H9 (cell line): ENCODE results near the gene YAF2. TPM values are rescaled to one million over a fixed set of nuclear protein-coding genes. Genes with fewer than 3 reads are reported as not detected.

Experiments
- DNase-seq: peaks from one replicate; pipeline ENCODE4 v3.0.0-alpha.2; 2017
- H2AFZ ChIP-seq: one replicate; pipeline ENCODE4 v1.6.1; 2013; ENCODE audit warnings: mild to moderate bottlenecking, low read length, control low read depth, moderate library complexity
- H2AK5ac ChIP-seq: 2 replicates; pipeline ENCODE4 v1.6.1; 2013; ENCODE audit warnings: low read length, control low read depth, mixed read lengths; ENCODE audit not compliant: insufficient read length
- H2BK120ac ChIP-seq: one replicate; pipeline ENCODE4 v1.6.1; 2013; ENCODE audit warnings: low read depth, mild to moderate bottlenecking, low read length, control low read depth, inconsistent platforms; ENCODE audit not compliant: poor library complexity, severe bottlenecking
- H2BK12ac ChIP-seq: 2 replicates; pipeline ENCODE4 v1.6.1; 2013; ENCODE audit warnings: low read length, control low read depth, mixed read lengths, low read depth; ENCODE audit not compliant: insufficient read length
- H2BK15ac ChIP-seq: 2 replicates; pipeline ENCODE4 v1.6.1; 2013; ENCODE audit warnings: low read depth, low read length, control low read depth
- H2BK20ac ChIP-seq: one replicate; pipeline ENCODE4 v1.6.1; 2013; ENCODE audit warnings: low read depth, mild to moderate bottlenecking, low read length, control low read depth, inconsistent platforms; ENCODE audit not compliant: poor library complexity, severe bottlenecking
- H2BK5ac ChIP-seq: 2 replicates; pipeline ENCODE4 v1.6.1; 2013; ENCODE audit warnings: low read length, control low read depth, mixed read lengths; ENCODE audit not compliant: insufficient read length
- H3K14ac ChIP-seq: 2 replicates; pipeline ENCODE4 v1.6.1; 2013; ENCODE audit warnings: low read length, control low read depth; ENCODE audit not compliant: insufficient read depth
- H3K18ac ChIP-seq: 2 replicates; pipeline ENCODE4 v1.6.1; 2013; ENCODE audit warnings: low read depth, mild to moderate bottlenecking, mixed read lengths, low read length, control low read depth; ENCODE audit not compliant: insufficient read length
- H3K23ac ChIP-seq: 2 replicates; pipeline ENCODE4 v1.6.1; 2013; ENCODE audit warnings: low read length, control low read depth, mixed read lengths, low read depth; ENCODE audit not compliant: insufficient read length
- H3K23me2 ChIP-seq: 2 replicates; pipeline ENCODE4 v1.6.1; 2013; ENCODE audit warnings: low read depth, mild to moderate bottlenecking, mixed read lengths, low read length, control low read depth; ENCODE audit not compliant: insufficient read length, poor library complexity, severe bottlenecking
- H3K27ac ChIP-seq: 2 replicates; pipeline ENCODE4 v1.5.1; 2013; ENCODE audit warnings: low read length, control low read depth, mixed read lengths, low read depth; ENCODE audit not compliant: insufficient read length
- H3K27me3 ChIP-seq: 2 replicates; pipeline ENCODE4 v1.6.1; 2013; ENCODE audit warnings: low read length, control low read depth, inconsistent platforms; ENCODE audit not compliant: insufficient read depth
- H3K4ac ChIP-seq: 2 replicates; pipeline ENCODE4 v1.6.1; 2013; ENCODE audit warnings: low read depth, mild to moderate bottlenecking, control low read depth, inconsistent platforms, low read length, moderate library complexity
- H3K4me1 ChIP-seq: 2 replicates; pipeline ENCODE4 v1.6.1; 2013; ENCODE audit warnings: low read length, control low read depth, inconsistent platforms; ENCODE audit not compliant: insufficient read depth
- H3K4me2 ChIP-seq: 2 replicates; pipeline ENCODE4 v1.6.1; 2013; ENCODE audit warnings: low read length, control low read depth, mixed read lengths; ENCODE audit not compliant: insufficient read length, insufficient read depth
- H3K56ac ChIP-seq: 2 replicates; pipeline ENCODE4 v1.6.1; 2013; ENCODE audit warnings: low read depth, mild to moderate bottlenecking, mixed read lengths, low read length, control low read depth; ENCODE audit not compliant: insufficient read length
- H3K79me1 ChIP-seq: 2 replicates; pipeline ENCODE4 v1.6.1; 2013; ENCODE audit warnings: low read depth, mild to moderate bottlenecking, moderate library complexity, low read length, control low read depth, inconsistent platforms; ENCODE audit not compliant: insufficient read depth, poor library complexity, severe bottlenecking
- H3K79me2 ChIP-seq: 2 replicates; pipeline ENCODE4 v1.6.1; 2013; ENCODE audit warnings: low read length, control low read depth, inconsistent platforms; ENCODE audit not compliant: insufficient read depth
- H3K9ac ChIP-seq: 2 replicates; pipeline ENCODE4 v1.6.1; 2013; ENCODE audit warnings: low read length, control low read depth, mixed read lengths; ENCODE audit not compliant: insufficient read length; ENCODE audit errors: extremely low read depth
- H3K9me3 ChIP-seq: one replicate; pipeline ENCODE4 v1.6.1; 2013; ENCODE audit warnings: low read depth, low read length, inconsistent platforms; ENCODE audit not compliant: control insufficient read depth
- H3T11ph ChIP-seq: one replicate; pipeline ENCODE4 v1.6.1; 2013; ENCODE audit warnings: mild to moderate bottlenecking, low read length, control low read depth, inconsistent platforms
- H4K20me1 ChIP-seq: one replicate; pipeline ENCODE4 v1.6.1; 2013; ENCODE audit not compliant: control insufficient read depth, insufficient read length, insufficient read depth
- H4K5ac ChIP-seq: 2 replicates; pipeline ENCODE4 v1.6.1; 2013; ENCODE audit warnings: low read depth, mild to moderate bottlenecking, mixed read lengths, low read length, control low read depth; ENCODE audit not compliant: insufficient read length
- H4K8ac ChIP-seq: replicated peaks from 2 replicates; pipeline ENCODE4 v1.6.1; 2013; ENCODE audit warnings: low read length, control low read depth, mixed read lengths, low read depth; ENCODE audit not compliant: insufficient read length
- H4K91ac ChIP-seq: 2 replicates; pipeline ENCODE4 v1.6.1; 2013; ENCODE audit warnings: low read depth, mild to moderate bottlenecking, moderate library complexity, mixed read lengths, low read length, control low read depth; ENCODE audit not compliant: insufficient read length
- H3K27ac Mint-ChIP-seq, 3 experiments: 2 replicates in 2 of 3; 3 replicates in 1 of 3; pipeline ENCODE4 v1.8.0; 2020 to 2021; ENCODE audit warnings: mixed read lengths in 3 of 3, mild to moderate bottlenecking in 1 of 3, moderate library complexity in 1 of 3
- H3K27me3 Mint-ChIP-seq: 2 replicates; pipeline ENCODE4 v1.8.0; 2021; ENCODE audit warnings: low read depth, mild to moderate bottlenecking, moderate library complexity, mixed read lengths
- H3K36me3 Mint-ChIP-seq, 3 experiments: 2 replicates in 2 of 3; 3 replicates in 1 of 3; pipeline ENCODE4 v1.8.0; 2020 to 2021; ENCODE audit warnings: low read depth in 3 of 3, mixed read lengths in 3 of 3; ENCODE audit not compliant: insufficient read depth in 1 of 3
- H3K4me1 Mint-ChIP-seq, 2 experiments: 2 replicates each; pipeline ENCODE4 v1.8.0; 2020; ENCODE audit warnings: mixed read lengths in 2 of 2
- H3K4me3 Mint-ChIP-seq, 2 experiments: 2 replicates in 1 of 2; 3 replicates in 1 of 2; pipeline ENCODE4 v1.8.0; 2020 to 2021; ENCODE audit warnings: mild to moderate bottlenecking in 2 of 2, mixed read lengths in 2 of 2, moderate library complexity in 1 of 2
- H3K9me3 Mint-ChIP-seq, 2 experiments: 2 replicates in 1 of 2; 3 replicates in 1 of 2; pipeline ENCODE4 v1.8.0; 2020; ENCODE audit warnings: mild to moderate bottlenecking in 2 of 2, mixed read lengths in 2 of 2, moderate library complexity in 1 of 2
- CTCF ChIP-seq: fragments of 200-600 bp; sonication (generic); conservative IDR thresholded peaks from 3 replicates; pipeline ENCODE4 v1.8.0; 2021; ENCODE audit warnings: antibody characterized with exemption, mild to moderate bottlenecking
- total RNA-seq: library from RNA; stranded (reverse); gene quantifications from 2 replicates; pipeline ENCODE4 v1.2.1, GENCODE V29; 2021

YAF2 gene
- total RNA-seq, 1 experiment from 2014 or later = 1.9 TPM

GRCh38 chr12:42283739-42284138 is 45.7 kb upstream of the YAF2 start:
- H3K36me3 Mint-ChIP-seq = no peaks in the 10 kb centered on the region
- no peaks in the 10 kb centered on the region for H3K4me1 Mint-ChIP-seq
- H4K5ac ChIP-seq = no peak overlapping the region
- H3K14ac ChIP-seq = no peak overlapping the region
- no peak overlapping the region for H2BK15ac ChIP-seq
- no peak overlapping the region for H3K4me2 ChIP-seq
- H4K8ac ChIP-seq = no peak overlapping the region
- no peak overlapping the region for H3K23ac ChIP-seq
- H3K9ac ChIP-seq = no peak overlapping the region
- no peak overlapping the region for H2BK120ac ChIP-seq
- no peak overlapping the region for H3T11ph ChIP-seq
- H3K4me1 ChIP-seq = no peaks in the 10 kb centered on the region
- H2BK20ac ChIP-seq = no peak overlapping the region
- H3K79me1 ChIP-seq = no peaks in the 10 kb centered on the region
- no peak overlapping the region for H3K27ac Mint-ChIP-seq
- H3K23me2 ChIP-seq = no peaks in the 10 kb centered on the region
- H3K56ac ChIP-seq = no peak overlapping the region
- H2AFZ ChIP-seq = no peak overlapping the region
- no peak overlapping the region for H2BK12ac ChIP-seq
- no peaks in the 10 kb centered on the region for H3K79me2 ChIP-seq
- no peak overlapping the region for H4K91ac ChIP-seq
- H2BK5ac ChIP-seq = no peak overlapping the region
- no peak for TF ChIP-seq CTCF
- H3K18ac ChIP-seq = no peak overlapping the region
- no peaks in the 10 kb centered on the region for H4K20me1 ChIP-seq
- no peak for DNase-seq
- no peak overlapping the region for H2AK5ac ChIP-seq
- no peak overlapping the region for H3K4ac ChIP-seq
- no peaks in the 10 kb centered on the region for H3K9me3 Mint-ChIP-seq
- H3K27ac ChIP-seq = no peak overlapping the region
- H3K27me3 Mint-ChIP-seq = peaks cover 17% of the 10 kb centered on the region
- H3K9me3 ChIP-seq = no peaks in the 10 kb centered on the region
- H3K27me3 ChIP-seq = no peaks in the 10 kb centered on the region
- H3K4me3 Mint-ChIP-seq = no peak overlapping the region
